ENCODE results near the gene TAS2R8.
"Not testable (repeated sequence)": the region's sequence is repeated elsewhere in the genome, so short reads cannot be mapped to it uniquely, and the experiment has no call there.

TAS2R8 gene, protein sequence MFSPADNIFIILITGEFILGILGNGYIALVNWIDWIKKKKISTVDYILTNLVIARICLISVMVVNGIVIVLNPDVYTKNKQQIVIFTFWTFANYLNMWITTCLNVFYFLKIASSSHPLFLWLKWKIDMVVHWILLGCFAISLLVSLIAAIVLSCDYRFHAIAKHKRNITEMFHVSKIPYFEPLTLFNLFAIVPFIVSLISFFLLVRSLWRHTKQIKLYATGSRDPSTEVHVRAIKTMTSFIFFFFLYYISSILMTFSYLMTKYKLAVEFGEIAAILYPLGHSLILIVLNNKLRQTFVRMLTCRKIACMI

DNA sequence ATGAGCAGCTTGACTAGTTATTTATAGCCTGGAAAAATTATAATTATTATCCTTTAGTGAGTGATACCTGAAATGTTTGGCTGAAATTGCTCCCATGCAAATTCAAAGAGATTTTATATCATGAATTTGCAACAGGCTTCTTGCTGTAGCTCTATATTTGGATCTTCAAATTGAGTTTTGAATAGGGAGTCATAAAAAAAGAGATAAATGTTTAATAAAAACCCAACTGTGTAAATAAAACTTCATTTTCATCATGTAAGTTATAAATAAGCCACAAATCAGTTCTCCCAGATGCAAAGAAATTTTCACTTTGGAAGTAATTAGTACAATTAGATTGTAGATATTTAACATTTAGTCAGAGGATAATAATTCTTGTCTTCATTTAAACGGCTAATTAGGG, at the start of gene TAS2R8:
TAS2R8 (minus strand) TSS at position 101 of the 400 bp plus-strand sequence. CDS start 306 bp downstream, outside the sequence.
- DNase-seq = no peak

DNA sequence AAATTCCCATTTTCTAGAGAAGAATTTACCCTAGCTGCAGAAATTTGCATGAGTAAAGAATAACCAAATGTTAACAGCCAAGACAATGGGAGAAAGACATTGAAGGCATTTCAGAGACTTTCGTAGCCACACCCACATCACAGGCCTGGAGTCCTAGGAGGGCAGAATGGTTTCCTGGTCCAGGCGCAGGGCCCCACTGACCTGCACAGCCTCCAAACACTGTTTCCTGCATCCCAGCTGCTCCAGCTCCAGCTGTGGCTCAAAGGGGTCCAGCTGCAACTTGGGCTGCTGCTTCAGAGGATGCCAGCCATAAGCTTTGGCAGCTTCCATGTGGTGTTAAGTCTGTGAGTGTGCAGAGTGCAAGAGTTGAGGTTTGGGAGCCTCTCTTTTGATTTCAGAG, 48.7 kb upstream of the TAS2R8 start:
- DNase-seq = no peak

DNA sequence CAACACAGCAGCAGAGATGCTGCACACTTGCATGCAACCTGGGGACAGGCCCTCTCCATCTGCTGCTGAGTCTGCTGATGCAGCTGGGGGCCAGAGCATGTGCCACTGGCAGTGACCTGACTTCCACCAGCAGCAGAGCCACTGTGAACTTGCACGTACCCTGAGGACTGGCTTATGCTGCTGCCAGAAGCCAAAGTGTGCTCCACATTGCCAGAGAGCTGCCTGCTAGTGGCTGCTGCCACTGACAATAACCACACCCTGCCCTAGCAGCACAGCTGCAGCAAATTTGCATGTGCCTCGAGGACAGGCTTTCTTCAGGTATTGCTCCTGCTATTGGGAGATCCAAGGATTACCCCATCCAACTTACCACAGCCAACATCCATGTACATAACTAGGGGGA, 46.7 kb upstream of the TAS2R8 start:
- DNase-seq = no peak

DNA sequence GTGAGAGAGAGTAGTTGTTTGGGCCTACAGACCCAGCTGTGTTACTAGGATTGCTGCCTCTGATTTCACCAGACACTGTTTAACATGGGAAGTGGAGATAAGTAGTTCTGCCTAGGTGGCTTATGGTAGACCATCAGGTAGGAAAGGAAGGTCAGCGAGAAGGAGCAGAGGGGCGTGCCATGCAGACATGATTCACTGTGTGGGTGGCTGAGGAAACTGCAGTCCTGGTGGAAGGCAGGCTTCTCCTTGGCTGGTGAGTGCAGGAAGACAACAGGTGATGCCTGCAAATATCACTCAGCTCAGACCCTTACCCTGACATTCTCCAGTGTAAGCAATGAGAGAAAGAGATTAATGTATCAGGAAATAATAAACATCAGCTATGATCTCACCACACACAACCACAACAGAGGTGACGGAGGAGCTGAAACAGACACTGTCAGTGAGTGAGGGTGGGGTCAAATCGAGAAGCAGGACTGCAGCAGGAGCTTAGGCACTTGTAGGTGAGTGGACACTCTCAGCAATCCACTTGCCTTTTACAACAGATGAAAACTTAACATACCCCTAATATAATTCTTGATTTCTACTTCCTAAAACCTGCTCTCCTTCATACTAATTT, 44.3 kb upstream of the TAS2R8 start:
- no peak for DNase-seq

DNA sequence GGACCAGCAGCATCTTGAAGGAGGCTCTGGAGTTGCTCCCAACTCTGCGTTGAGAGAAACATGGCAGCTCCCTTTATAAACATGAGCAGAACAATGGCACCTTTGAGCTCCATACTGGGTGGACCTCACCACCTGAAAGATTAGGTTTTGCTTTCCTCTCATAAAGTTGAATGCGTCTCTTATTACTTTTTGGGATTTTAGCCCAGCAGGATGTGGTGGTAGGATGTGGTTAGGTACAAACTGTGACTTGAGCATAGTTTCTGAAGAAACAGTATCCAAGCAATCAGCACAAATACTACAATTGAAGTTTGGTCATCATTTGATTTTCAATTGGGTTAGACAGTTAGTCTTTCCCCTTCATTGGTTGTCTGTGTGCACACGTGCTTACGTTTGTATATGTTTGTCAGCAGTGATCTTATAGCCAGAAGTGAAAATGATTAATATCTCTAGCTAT, 42.4 kb upstream of the TAS2R8 start, which contains the start of gene PRR4:
PRR4 (minus strand) TSS at position 51 of the 454 bp plus-strand sequence; CDS start at position 13, 38 bp downstream.
- DNase-seq = no peak

DNA sequence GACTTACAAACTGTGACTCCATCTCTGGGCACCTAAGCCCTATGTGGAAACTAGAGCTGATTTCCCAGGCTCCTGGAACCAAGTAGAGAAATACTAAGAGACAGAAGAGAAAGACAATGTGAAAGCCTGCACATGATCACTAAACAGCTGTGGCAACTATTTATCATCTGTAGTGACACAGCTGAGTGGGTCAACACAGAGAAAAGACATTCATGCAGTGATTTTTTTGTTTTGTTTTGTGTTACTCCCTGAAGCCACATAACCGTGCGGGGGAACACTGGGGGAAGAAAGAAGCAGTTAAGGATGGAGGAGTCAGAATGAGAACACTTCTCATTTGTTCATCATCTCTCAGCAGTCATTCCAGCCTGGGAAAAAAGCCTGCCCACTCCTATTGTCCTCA, 40.7 kb upstream of the TAS2R8 start:
- DNase-seq = no peak

DNA sequence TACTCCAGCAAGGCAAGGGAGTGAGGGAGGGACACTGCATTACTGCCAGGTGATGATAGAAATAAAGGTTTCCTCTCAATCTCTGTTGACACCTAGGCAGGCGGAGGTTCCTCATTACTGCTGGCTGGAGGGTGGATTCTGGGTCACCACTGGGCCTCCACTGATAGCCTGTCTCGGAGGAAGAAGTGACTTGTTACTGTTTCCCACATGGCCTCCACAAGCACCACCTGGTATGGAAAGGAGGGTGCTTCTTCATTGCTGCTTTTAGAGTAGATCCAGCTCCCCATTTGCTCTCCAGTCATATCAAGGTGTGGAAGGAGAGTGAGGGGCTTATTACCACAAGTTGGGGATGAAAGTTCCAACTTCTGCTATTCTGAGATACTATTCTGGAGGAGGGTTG, 35.8 kb upstream of the TAS2R8 start:
- DNase-seq = no peak

DNA sequence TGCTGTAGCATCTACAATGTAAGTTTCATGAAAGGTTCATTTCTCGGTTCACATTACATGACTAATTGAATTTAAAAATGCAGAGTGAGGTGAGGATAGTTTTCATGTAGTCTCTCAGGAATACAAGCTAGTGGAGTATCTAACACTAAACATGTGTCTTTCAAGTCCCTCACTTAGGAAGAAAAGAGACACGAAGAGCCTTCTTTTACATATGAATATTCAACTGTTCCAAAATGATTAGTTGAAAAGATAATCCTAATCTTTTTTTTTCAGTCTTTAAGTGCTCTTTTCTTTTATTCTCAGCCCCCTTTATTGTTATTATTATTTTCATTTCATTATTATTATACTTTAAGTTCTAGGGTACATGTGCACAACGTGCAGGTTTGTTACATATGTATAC, 31.4 kb upstream of the TAS2R8 start:
- DNase-seq = no peak

DNA sequence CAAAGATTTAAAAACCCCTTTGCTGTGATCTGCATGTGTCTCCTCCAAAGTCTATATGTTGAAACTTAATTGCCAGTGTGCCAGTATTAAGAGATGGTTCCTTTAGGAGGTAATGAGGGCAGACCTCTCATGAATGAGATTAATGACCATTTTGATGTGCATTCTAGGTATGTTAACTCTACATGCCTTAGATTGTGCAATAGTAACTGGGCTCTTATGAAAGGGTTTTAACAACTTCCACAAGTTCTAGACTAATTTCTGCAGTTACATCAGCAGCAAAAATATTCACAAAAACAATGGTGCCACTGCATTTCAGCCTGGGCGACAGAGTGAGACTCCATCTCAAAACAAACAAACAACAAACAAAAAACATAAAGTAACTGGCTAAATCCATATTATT, 22.9 kb upstream of the TAS2R8 start:
- no peak for DNase-seq

DNA sequence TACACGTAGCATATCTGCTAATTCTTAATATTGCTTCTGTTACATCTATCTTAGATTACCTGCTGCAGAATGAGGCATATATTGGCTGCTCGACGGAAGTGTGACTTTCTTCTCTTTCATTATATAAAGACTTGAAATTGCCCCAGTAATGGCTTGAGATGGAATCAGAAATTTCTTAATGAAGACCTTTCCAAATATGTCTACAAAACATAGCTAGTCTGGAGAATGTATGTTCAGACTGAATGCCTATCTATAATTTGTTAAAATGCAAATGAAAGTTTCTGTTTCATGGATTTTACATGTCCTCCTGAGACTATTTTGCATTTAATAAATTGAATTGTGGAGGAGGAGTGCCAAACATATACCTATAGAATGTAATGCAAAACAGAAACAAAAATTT, 19.2 kb upstream of the TAS2R8 start, which contains the start of gene TAS2R10:
TAS2R10 (minus strand) TSS at position 101 of the 400 bp plus-strand sequence; CDS start at position 12, 89 bp downstream.
- DNase-seq = no peak

DNA sequence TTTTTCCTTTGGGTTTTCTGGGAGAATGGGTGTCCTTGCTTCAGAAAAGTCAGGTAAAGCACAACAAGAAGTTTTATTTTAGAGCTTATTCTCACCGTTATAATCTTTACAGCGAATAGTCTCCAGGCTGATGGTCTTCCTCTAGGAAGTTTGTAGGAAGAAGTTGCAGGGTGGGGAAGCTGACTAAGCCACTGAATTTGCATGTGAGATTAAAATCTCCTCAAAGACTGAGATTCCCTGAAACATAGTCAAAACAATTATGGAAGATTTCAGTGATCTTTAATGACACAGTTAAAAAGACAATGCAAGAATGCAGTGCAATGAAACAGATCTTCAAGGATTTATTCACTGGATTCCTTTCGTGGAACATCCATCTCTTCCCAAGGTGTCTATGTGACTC, 17.9 kb upstream of the TAS2R8 start:
- DNase-seq = no peak

DNA sequence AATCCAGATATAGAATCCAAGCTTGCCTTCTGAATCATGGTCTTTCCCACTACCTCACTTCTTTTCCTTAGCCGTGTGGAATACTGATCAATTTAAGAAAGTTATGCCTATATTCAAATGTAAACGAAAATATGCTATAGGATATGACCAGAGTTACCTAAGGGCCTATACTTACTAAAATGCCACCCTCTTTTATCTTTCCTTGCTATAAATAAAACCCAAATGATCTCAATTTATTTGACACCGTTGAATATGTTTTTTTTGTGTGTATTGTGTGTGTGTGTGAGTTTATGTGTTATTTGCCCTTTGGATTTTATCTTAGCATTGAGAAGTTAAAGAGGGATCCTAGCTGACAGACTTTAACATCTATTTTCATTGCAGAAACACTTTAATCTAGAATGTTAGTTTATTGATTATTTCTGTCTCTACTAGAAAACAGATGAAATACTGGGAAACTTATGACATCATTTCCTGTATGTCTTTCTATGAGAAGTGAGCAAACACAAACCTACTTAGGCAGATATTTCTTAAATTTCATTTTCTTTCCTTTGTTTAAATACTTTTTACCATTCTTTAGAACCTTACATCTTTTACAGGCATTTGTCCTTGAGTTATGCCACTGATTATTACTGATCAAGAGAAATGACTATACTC, 4.9 kb upstream of the TAS2R8 start:
- DNase-seq = no peak

DNA sequence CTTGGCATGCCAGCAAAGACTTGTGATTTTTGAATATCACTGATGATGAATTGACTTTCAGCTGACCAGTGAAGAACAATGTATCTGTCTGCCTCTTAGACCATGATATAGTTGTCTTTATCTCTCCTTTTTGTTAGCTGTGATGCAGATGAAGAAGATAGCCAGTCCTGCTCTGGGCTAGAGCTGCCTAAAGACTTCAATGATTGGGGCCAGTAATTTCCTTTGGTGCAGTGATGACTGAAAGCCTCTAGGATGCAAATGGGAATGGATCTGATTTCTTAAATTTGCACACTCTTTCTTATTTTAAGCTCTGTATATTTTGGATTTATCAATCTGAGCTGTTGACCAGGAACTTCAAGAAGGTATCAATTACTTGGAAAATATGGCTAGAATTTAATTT, 3.0 kb upstream of the TAS2R8 start, which contains the start of gene TAS2R9:
TAS2R9 (minus strand) TSS at position 101 of the 400 bp plus-strand sequence; CDS start at position 8, 93 bp downstream.
- DNase-seq = no peak

DNA sequence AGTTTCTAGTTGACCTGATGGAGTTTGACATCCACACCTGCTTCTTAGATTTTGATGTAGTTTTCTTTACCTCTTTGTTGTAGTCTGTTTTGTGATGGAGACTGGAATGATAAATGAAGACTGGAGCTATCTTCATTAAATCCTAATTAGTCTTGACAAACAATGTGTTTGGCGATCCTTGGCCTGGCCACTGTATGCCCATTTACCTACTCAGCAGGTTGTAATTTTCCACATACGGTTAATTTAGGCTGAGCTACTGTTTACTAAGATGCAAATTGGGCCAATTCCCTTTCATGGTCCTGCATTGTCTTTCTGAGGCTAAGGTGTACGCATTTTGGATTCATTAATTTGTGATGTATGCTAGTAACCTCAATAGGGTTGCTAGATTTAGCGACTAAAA, 4.5 kb downstream of the TAS2R8 start, which contains the start of gene TAS2R7:
TAS2R7 (minus strand) TSS at position 41 of the 400 bp plus-strand sequence. CDS start 57 bp downstream, outside the sequence.
- DNase-seq = peak; percentile 72

DNA sequence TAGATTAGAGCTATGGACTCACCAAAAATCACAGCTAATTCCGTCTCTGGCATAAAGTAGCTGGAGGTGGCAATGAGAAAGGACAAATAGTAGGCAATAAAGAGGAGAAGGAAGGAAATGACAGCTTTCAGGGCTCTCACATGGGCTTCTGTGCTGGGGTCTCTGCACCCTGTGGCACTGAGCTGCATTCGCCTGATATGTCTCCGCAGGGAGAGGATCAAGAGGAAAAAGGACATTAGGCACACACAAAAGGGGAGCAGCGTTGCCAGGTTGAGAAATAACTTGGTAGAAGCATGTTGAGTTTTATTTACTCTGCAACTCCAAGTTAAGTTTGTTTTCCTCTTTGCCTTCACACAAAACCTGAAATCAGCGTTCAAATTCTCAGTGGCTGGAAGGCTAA, 5.3 kb downstream of the TAS2R8 start:
- DNase-seq = no peak

DNA sequence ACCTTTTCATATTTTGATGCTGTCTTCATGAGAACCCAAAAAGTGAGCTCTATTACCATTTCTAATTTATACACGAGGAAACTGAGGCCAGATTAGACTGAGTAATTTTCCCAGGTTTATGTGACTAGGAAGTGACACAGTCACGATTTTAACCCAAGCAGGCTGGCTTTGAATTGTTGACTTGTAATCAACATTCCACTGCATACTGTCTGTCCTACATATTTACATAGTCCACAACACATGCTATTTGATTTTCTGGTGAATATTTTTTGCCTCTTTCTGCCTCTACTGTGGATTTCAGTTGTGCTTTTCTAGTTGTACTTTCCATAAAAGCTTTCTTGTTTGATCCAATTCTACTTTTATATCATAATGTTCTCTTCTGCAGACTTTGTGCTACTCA, 12.9 kb downstream of the TAS2R8 start:
- no peak for DNase-seq

DNA sequence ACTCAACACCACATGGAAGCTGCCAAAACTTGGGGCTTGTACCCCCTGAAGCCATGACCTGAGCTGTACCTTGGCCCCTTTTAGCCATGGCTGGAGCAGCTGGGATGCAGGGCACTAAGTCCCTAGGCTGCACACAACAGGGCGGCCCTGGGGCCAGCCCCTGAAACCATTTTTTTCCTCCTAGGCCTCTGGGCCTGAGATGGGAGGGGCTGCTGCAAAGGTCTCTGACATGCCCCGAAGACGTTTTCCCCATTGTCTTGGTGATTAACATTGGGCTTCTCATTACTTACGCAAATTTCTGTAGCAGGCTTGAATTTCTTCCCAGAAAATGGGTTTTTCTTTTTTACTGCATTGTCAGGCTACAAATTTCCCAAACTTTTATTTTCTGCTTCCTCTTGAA, 15.3 kb downstream of the TAS2R8 start:
- DNase-seq = not testable (repeated sequence)

DNA sequence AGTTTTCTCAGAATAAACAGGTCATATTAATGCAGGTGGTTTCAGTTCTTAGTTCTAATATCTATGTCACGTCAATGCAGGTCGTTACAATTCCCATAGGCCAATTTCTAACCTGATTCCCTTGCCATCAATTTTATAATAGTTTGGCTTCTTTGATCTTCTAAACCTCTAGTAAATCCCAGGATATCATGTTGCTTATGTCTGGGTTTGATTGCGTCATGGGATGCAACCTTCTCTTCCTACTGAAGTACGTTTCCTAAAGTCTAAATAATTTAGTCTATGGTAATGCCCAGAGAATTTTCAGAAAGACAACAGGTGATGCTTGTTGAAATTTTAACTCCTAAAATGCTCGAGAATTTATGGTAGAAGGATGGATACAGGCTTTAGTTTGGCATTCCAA, 23.8 kb downstream of the TAS2R8 start:
- DNase-seq = no peak

DNA sequence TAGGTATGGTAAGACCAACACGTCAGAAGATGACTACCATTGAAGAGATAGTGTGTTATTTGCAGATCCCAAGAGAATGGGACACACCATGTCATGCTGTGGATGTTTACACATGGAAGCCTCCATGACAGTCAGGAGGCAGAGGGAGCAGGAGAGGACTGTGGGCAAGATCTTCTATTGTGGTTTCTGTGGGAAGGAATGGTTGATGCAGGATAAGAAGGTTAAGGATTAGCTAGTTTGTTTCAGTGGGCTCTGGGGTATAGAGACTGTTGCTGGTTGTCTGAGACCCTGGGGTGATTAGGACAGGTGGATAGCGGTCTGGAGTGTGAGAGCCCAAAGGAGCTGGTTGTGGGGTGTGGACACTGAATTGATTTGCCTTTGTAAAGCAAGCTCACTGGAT, 28.0 kb downstream of the TAS2R8 start:
- no peak for DNase-seq

DNA sequence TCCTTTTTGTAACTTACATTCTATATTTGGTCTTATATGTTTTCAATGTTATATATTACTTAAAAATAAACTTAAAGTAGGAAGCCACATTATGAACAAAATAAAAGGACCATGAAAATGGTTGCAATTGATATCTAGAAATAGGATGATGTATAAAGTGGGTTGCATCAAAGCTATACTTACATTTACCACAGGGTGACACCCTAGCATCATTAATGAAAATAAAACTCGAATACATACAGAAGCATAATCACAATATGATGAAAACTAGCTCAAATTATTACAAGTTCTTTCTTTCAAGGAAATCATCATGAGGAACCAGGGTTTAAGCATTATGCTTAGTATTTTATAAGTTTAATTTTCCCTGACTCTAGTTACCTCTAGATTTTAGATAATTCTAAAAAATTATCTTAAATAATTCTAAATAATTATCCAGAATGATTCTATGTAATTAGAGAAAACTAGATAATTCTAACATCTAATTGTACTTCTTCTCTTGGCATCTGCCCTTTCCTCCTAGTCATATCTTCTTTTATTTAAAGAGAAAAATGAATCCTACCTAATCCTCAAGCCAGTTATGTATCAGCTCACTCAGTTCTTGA, 35.9 kb downstream of the TAS2R8 start:
- DNase-seq = peak; percentile 11

DNA sequence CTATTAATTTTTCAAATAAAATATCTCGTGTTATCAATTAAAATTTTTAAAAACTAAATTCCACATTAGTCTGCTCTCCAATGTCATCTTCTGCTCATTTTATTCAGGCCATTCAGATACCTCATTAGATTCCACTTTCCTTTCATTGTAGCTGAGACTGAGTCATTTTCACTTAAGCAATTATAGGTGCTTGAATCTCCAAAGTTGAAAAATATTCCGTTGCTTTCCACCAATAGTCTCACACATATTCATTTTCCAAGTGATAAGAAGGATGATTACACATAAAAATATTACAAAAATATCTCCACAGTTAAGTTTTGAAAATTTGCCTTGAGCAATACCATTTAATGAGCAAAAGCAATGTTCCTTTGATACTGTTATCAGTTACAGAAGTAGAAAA, 47.4 kb downstream of the TAS2R8 start:
- DNase-seq = no peak

DNA sequence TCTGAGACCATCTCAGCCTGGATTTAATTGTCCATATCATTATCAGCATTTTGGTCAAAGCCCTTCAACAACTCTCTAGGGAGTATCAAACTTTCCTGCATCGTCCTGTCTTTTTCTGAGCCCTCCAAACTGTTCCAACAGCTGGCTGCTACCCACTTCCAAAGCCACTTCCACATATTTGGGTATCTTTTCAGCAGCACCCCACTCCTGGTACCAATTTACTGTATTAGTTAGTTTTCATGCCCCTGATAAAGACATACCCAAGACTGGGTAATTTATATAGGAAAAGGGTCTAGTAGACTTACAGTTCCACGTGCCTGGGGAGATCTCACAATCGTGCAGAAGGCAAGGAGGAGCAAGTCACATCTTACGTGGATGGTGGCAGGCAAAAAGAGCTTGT, 50.9 kb downstream of the TAS2R8 start:
- DNase-seq = no peak

Measured in NCI-H69 (cell line).